ENCODE results near the gene MSH3.

MSH3 gene

GRCh38 chr5:80799573-80799972 lies 145.1 kb downstream of the MSH3 start:
- Mint-ChIP-seq H3K27me3 (ENCODE audit: low read depth) (no peaks in the 10 kb centered on the region), H3K4me3 (no peak overlapping the region)
- no peak for TF ChIP-seq CTCF (IDR thresholded peaks at IDR 0.05; ENCODE audit: unreplicated experiment in 3 of 3)

GRCh38 chr5:80804332-80804731 lies 149.9 kb downstream of the MSH3 start:
- no peak overlapping the region for H3K27ac Mint-ChIP-seq
- no peaks in the 10 kb centered on the region for H3K27me3 Mint-ChIP-seq (ENCODE audit: low read depth)
- H3K4me1 Mint-ChIP-seq, result no peaks in the 10 kb centered on the region
- H3K9me3 Mint-ChIP-seq, result peaks cover 10% of the 10 kb centered on the region
- peaks cover 37% of the 10 kb centered on the region for H3K36me3 Mint-ChIP-seq (ENCODE audit: low read depth)
- H3K4me3 Mint-ChIP-seq, result no peak overlapping the region
- no peak for TF ChIP-seq CTCF (IDR thresholded peaks at IDR 0.05; ENCODE audit: unreplicated experiment in 3 of 3)

More at GRCh38 chr5:80799573-80799972, 145.1 kb downstream of the MSH3 start:
- Mint-ChIP-seq H3K36me3 (ENCODE audit: low read depth) (peaks cover 44% of the 10 kb centered on the region), H3K9me3 (peaks cover 10% of the 10 kb centered on the region), H3K4me1 (no peaks in the 10 kb centered on the region), H3K27ac (no peak overlapping the region)

- Mint-ChIP-seq H3K4me3 (no peak overlapping the region), H3K27ac (no peak overlapping the region), H3K27me3 (ENCODE audit: low read depth) (no peaks in the 10 kb centered on the region), H3K9me3 (peaks cover 10% of the 10 kb centered on the region), H3K36me3 (ENCODE audit: low read depth) (peaks cover 37% of the 10 kb centered on the region), H3K4me1 (no peaks in the 10 kb centered on the region)
- TF ChIP-seq CTCF (IDR thresholded peaks at IDR 0.05; ENCODE audit: unreplicated experiment in 3 of 3), result no peak
Observed at GRCh38 chr5:80805038-80805437, 150.6 kb downstream of the MSH3 start.

GRCh38 chr5:80806929-80807328 lies 152.5 kb downstream of the MSH3 start:
- no peak overlapping the region for H3K27ac Mint-ChIP-seq
- no peaks in the 10 kb centered on the region for H3K4me1 Mint-ChIP-seq
- no peak for TF ChIP-seq CTCF (IDR thresholded peaks at IDR 0.05; ENCODE audit: unreplicated experiment in 3 of 3)

GRCh38 chr5:80809451-80809850 lies 155.0 kb downstream of the MSH3 start:
- no peak for TF ChIP-seq CTCF (IDR thresholded peaks at IDR 0.05; ENCODE audit: unreplicated experiment in 3 of 3)
- no peaks in the 10 kb centered on the region for H3K4me1 Mint-ChIP-seq
- peaks cover 15% of the 10 kb centered on the region for H3K36me3 Mint-ChIP-seq (ENCODE audit: low read depth)
- H3K9me3 Mint-ChIP-seq, result no peaks in the 10 kb centered on the region
- H3K27me3 Mint-ChIP-seq (ENCODE audit: low read depth), result no peaks in the 10 kb centered on the region
- no peak overlapping the region for H3K4me3 Mint-ChIP-seq
- H3K27ac Mint-ChIP-seq, result no peak overlapping the region

More at GRCh38 chr5:80806929-80807328, 152.5 kb downstream of the MSH3 start:
- Mint-ChIP-seq H3K36me3 (ENCODE audit: low read depth) (peaks cover 33% of the 10 kb centered on the region), H3K4me3 (no peak overlapping the region), H3K9me3 (peaks cover 10% of the 10 kb centered on the region), H3K27me3 (ENCODE audit: low read depth) (no peaks in the 10 kb centered on the region)

- H3K27ac Mint-ChIP-seq, result no peak overlapping the region
- no peaks in the 10 kb centered on the region for H3K9me3 Mint-ChIP-seq
- no peaks in the 10 kb centered on the region for H3K4me1 Mint-ChIP-seq
- H3K4me3 Mint-ChIP-seq, result no peak overlapping the region
- TF ChIP-seq CTCF (IDR thresholded peaks at IDR 0.05; ENCODE audit: unreplicated experiment in 3 of 3), result no peak
- H3K36me3 Mint-ChIP-seq (ENCODE audit: low read depth), result peaks cover 14% of the 10 kb centered on the region
- H3K27me3 Mint-ChIP-seq (ENCODE audit: low read depth), result no peaks in the 10 kb centered on the region
Observed at GRCh38 chr5:80810425-80810824, 156.0 kb downstream of the MSH3 start.
